GM12872 (cell line): ENCODE measurements around the gene NR2E1.

Experiments used
- CTCF ChIP-seq: IDR thresholded peaks from 3 replicates; pipeline ENCODE4 v1.5.1; 2011; ENCODE audit warnings: low read depth, mild to moderate bottlenecking, low read length, moderate library complexity; ENCODE audit not compliant: insufficient read depth

NR2E1 gene

DNA sequence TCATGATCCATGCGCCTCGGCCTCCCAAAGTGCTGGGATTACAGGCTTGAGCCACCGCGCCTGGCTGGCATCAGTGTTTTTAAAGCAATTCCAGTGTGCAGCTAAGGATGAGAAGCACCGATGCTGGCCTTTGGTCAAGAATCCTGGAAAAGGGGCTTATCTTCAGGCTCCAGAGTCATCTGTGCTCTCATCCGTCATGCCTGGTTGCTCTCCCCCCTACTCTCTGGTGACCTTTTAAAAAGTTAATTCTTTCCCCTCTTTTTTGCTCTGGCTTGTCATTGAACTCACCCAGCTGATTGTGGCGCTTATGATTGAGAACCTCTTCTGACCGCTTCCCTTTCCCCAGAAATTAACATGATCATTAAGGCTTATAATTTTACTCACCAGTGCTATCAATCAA, 28.7 kb downstream of the NR2E1 start:
- TF ChIP-seq CTCF, result no peak

GRCh38 chr6:108195209-108195608, 29.4 kb downstream of the NR2E1 start:
- TF ChIP-seq CTCF, result no peak

GRCh38 chr6:108198761-108199498, 33.1 kb downstream of the NR2E1 start:
- TF ChIP-seq CTCF, result no peak

GRCh38 chr6:108200186-108200585, 34.4 kb downstream of the NR2E1 start:
- no peak for TF ChIP-seq CTCF

DNA sequence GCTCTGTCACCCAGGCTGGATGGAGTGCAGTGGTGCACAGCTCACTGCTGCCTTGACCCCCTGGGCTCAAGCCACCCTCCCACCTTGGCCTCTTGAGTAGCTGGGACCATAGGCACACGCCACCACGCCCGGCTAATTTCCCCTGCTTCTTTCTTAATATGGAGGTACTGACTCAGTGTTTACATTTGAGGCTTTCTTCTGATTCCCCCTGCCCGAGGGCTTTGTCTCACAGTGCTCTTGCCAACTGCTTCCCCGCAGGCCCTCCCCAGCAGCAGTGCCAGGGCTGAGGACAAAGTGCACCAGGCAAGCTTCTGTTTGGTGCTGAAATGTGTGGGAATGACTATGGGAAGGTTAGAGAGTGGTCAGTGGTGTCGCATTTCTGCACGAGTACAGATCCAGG, 34.8 kb downstream of the NR2E1 start:
- TF ChIP-seq CTCF, result no peak

- TF ChIP-seq CTCF, result no peak
These were observed 37.6 kb downstream of the NR2E1 start for GRCh38 chr6:108203189-108204112.

- TF ChIP-seq CTCF, result no peak
These were observed 41.2 kb downstream of the NR2E1 start for GRCh38 chr6:108207013-108207412.
